Transverse colon (tissue), 4 donors: ENCODE data around the gene NAA80. TPM values are rescaled to one million over a fixed set of nuclear protein-coding genes. Genes with fewer than 3 reads are reported as not detected.
"Not testable (repeated sequence)": the region's sequence is repeated elsewhere in the genome, so short reads cannot be mapped to it uniquely, and the experiment has no call there.

Experiments used
- DNase-seq: peaks from one replicate; pipeline ENCODE4 v3.0.0-alpha.2; 2019
- H3K27ac ChIP-seq, 4 donors: fragments of 200-600 bp; sonication (generic); 2 replicates each; pipeline ENCODE4 v1.5.1; 2016 to 2018; ENCODE audit warnings: inconsistent platforms in 4 of 4
- H3K27me3 ChIP-seq: fragments of 200-600 bp; sonication (generic); 2 replicates; pipeline ENCODE4 v1.5.1; 2017; ENCODE audit warnings: inconsistent platforms
- H3K36me3 ChIP-seq, 4 donors: fragments of 200-600 bp; sonication (generic); 2 replicates each; pipeline ENCODE4 v1.5.1; 2017 to 2019; ENCODE audit warnings: inconsistent platforms in 4 of 4
- H3K4me1 ChIP-seq, 4 donors: fragments of 200-600 bp; sonication (generic); 2 replicates each; pipeline ENCODE4 v1.5.1; 2017 to 2020; ENCODE audit warnings: inconsistent platforms in 4 of 4
- H3K4me3 ChIP-seq, 4 donors: fragments of 200-600 bp; sonication (generic); 1 replicate in 1 of 4; 2 replicates in 3 of 4; pipeline versions ENCODE4 v1.5.1 to v1.6.1; 2017 to 2019; ENCODE audit warnings: inconsistent platforms in 4 of 4
- H3K9me3 ChIP-seq, 2 donors: fragments of 200-600 bp; sonication (generic); 2 replicates each; pipeline ENCODE4 v1.5.1; 2017 to 2019; ENCODE audit warnings: inconsistent platforms in 2 of 2
- CTCF ChIP-seq, 5 experiments: fragments of 200-600 bp in 3 of 5; fragments of 450-650 bp in 2 of 5; sonication (generic) in 3 of 5; IDR thresholded peaks; 1 replicate in 2 of 5; 2 replicates in 3 of 5; pipeline ENCODE4 v1.5.1; 2016 to 2017; ENCODE audit warnings: antibody characterized with exemption in 5 of 5, inconsistent platforms in 3 of 5, mild to moderate bottlenecking in 2 of 5, moderate library complexity in 1 of 5
- EP300 ChIP-seq: sonication (generic); formaldehyde crosslinking; IDR thresholded peaks from one replicate; pipeline ENCODE4 v1.6.1; 2017; ENCODE audit warnings: antibody characterized with exemption, low read depth
- POLR2A ChIP-seq: fragments of 450-650 bp; IDR thresholded peaks from one replicate; pipeline ENCODE4 v1.6.1; 2016; ENCODE audit warnings: antibody characterized with exemption, mild to moderate bottlenecking, moderate library complexity
- POLR2AphosphoS5 ChIP-seq, 3 donors: sonication (generic); formaldehyde crosslinking; IDR thresholded peaks; one replicate each; pipeline ENCODE4 v1.6.1; 2016; ENCODE audit warnings: antibody characterized with exemption in 3 of 3
- WGBS, 2 donors: methylation state at CpG; one replicate each; pipeline ENCODE4 v1.1.5; 2018; ENCODE audit warnings: low coverage in 1 of 2; 5-methylcytosine and 5-hydroxymethylcytosine counted together
- in situ Hi-C, 4 donors: fragments of 200-750 bp; cut with MboI; loops; one replicate each; pipeline versions ENCODE4 v1.15.0 to v1.15.1; 2017; ENCODE audit warnings: low sequenced_read_pairs in 3 of 4, low pct_ligation_motif_present in 1 of 4, low pct_unique_long_range_greater_than_20kb in 1 of 4
- intact Hi-C: fragments of 100-400 bp; cut with DNase I; formaldehyde crosslinking; loops from one replicate; pipeline ENCODE4 v1.15.1; 2023; ENCODE audit warnings: low total_unique reads
- total RNA-seq, 4 donors: library from RNA; depleted of rRNA; stranded (reverse); fragments of >200 nt; gene quantifications; one replicate each; pipeline ENCODE4 v1.1.0, GENCODE V29; 2016

The NAA80 gene
- total RNA-seq, 4 donors from 2014 or later = 5.2 to 13.0 (median 7.8) TPM

- Histone ChIP-seq H3K36me3 (peaks cover 0 to 11% (median 6%) of the 10 kb centered on the region in 4 donors), H3K4me3 (no peak overlapping the region), H3K27ac (no peak overlapping the region), H3K9me3 (no peaks in the 10 kb centered on the region), H3K27me3 (no peaks in the 10 kb centered on the region), H3K4me1 (peaks cover 13 to 25% (median 18%) of the 10 kb centered on the region in 4 donors)
- in situ Hi-C loops (no loop called here), intact Hi-C loops (no loop called here)
- WGBS, 2 donors = 97% methylated on average over 5 of the region's 6 CpGs; no CpG with 5 or more reads in 1 of the 2 donors
- DNase-seq = no peak
- no peak for TF ChIP-seq EP300
- no peak for TF ChIP-seq POLR2AphosphoS5 (IDR thresholded peaks at IDR 0.05)
- no peak for TF ChIP-seq CTCF (IDR thresholded peaks at IDR 0.05)
Observed at GRCh38 chr3:50289130-50289529, 10.1 kb downstream of the NAA80 start.

- intact Hi-C loops = no loop called here
- 86 to 91% methylated on average over 9 to 23 of the region's 23 CpGs for WGBS, 2 donors
- Histone ChIP-seq H3K9me3 (no peaks in the 10 kb centered on the region), H3K27ac (no peak overlapping the region), H3K4me1 (peaks cover 13 to 25% (median 18%) of the 10 kb centered on the region in 4 donors), H3K4me3 (no peak overlapping the region), H3K27me3 (no peaks in the 10 kb centered on the region), H3K36me3 (peaks cover 0 to 11% (median 6%) of the 10 kb centered on the region in 4 donors)
- TF ChIP-seq POLR2AphosphoS5 (IDR thresholded peaks at IDR 0.05) (no peak), POLR2A (no peak), CTCF (IDR thresholded peaks at IDR 0.05) (no peak), EP300 (no peak)
- no peak for DNase-seq
- in situ Hi-C loops = no loop called here
Observed at GRCh38 chr3:50288387-50289007, 10.7 kb downstream of the NAA80 start.

GRCh38 chr3:50287262-50287661 lies 11.9 kb downstream of the NAA80 start:
- 100% methylated on average over 1 of the region's 1 CpG; no CpG with 5 or more reads in 1 of the 2 donors for WGBS, 2 donors
- intact Hi-C loops = no loop called here
- TF ChIP-seq EP300 (no peak), POLR2AphosphoS5 (IDR thresholded peaks at IDR 0.05) (no peak), CTCF (IDR thresholded peaks at IDR 0.05) (no peak), POLR2A (no peak)
- H3K27ac ChIP-seq = no peak overlapping the region
- no peak for DNase-seq
- in situ Hi-C loops = no loop called here
- peaks cover 0 to 11% (median 6%) of the 10 kb centered on the region in 4 donors for H3K36me3 ChIP-seq
- H3K27me3 ChIP-seq = no peaks in the 10 kb centered on the region
- H3K4me1 ChIP-seq = peaks cover 7 to 17% (median 12%) of the 10 kb centered on the region in 4 donors
- no peaks in the 10 kb centered on the region for H3K9me3 ChIP-seq
- no peak overlapping the region for H3K4me3 ChIP-seq

GRCh38 chr3:50286322-50287227 lies 12.6 kb downstream of the NAA80 start:
- H3K27me3 ChIP-seq = no peaks in the 10 kb centered on the region

GRCh38 chr3:50284121-50284520 lies 15.1 kb downstream of the NAA80 start:
- H3K27me3 ChIP-seq, H3K4me1 ChIP-seq, in situ Hi-C loops, H3K36me3 ChIP-seq, H3K9me3 ChIP-seq, DNase-seq, H3K4me3 ChIP-seq, intact Hi-C loops, H3K27ac ChIP-seq: not testable (repeated sequence)
- WGBS, 2 donors = 74 to 82% methylated on average over 4 to 6 of the region's 6 CpGs

More at GRCh38 chr3:50286322-50287227, 12.6 kb downstream of the NAA80 start:
- DNase-seq = no peak
- in situ Hi-C loops = no loop called here
- peaks cover 7 to 13% (median 11%) of the 10 kb centered on the region in 4 donors for H3K4me1 ChIP-seq
- intact Hi-C loops = no loop called here
- H3K4me3 ChIP-seq = no peak overlapping the region
- no peak overlapping the region for H3K27ac ChIP-seq
- 88% methylated on average over 26 of the region's 28 CpGs; no CpG with 5 or more reads in 1 of the 2 donors for WGBS, 2 donors
- H3K36me3 ChIP-seq = peaks cover 0 to 11% (median 6%) of the 10 kb centered on the region in 4 donors
- no peaks in the 10 kb centered on the region for H3K9me3 ChIP-seq
- TF ChIP-seq CTCF (IDR thresholded peaks at IDR 0.05) = no peak
- TF ChIP-seq POLR2A = no peak
